ENCODE data around the gene AP2B1.
"Not testable (repeated sequence)": the region's sequence is repeated elsewhere in the genome, so short reads cannot be mapped to it uniquely, and the experiment has no call there.

The AP2B1 gene

GRCh38 chr17:35748341-35748841 is 161.3 kb downstream of the AP2B1 start:
- DNase-seq (ENCODE audit: low read depth, low spot score): no peak

GRCh38 chr17:35748979-35749378 is 161.9 kb downstream of the AP2B1 start:
- no peak for DNase-seq (ENCODE audit: low read depth, low spot score)

GRCh38 chr17:35749560-35750412 is 162.7 kb downstream of the AP2B1 start:
- no peak for DNase-seq (ENCODE audit: low read depth, low spot score)

- DNase-seq (ENCODE audit: low read depth, low spot score): no peak
These were observed 163.6 kb downstream of the AP2B1 start for GRCh38 chr17:35750526-35751395.

- DNase-seq (ENCODE audit: low read depth, low spot score): not testable (repeated sequence)
These were observed 164.4 kb downstream of the AP2B1 start for GRCh38 chr17:35751541-35751940.

- DNase-seq (ENCODE audit: low read depth, low spot score): no peak
These were observed 165.3 kb downstream of the AP2B1 start for GRCh38 chr17:35752471-35752870.

GRCh38 chr17:35752945-35753764 is 166.0 kb downstream of the AP2B1 start, which contains the start of gene GAS2L2:
GAS2L2 (minus strand) TSS chr17:35753239; CDS start chr17:35752850, 389 bp downstream.
- no peak for DNase-seq (ENCODE audit: low read depth, low spot score)

- DNase-seq (ENCODE audit: low read depth, low spot score): no peak
These were observed 170.1 kb downstream of the AP2B1 start for GRCh38 chr17:35757243-35757642.

- DNase-seq (ENCODE audit: low read depth, low spot score): no peak
These were observed 173.5 kb downstream of the AP2B1 start, which contains the start of gene C17orf50 for GRCh38 chr17:35760587-35760986. C17orf50 (plus strand) TSS chr17:35760887; CDS start chr17:35760942, 55 bp downstream.

- no peak for DNase-seq (ENCODE audit: low read depth, low spot score)
These were observed 174.5 kb downstream of the AP2B1 start for GRCh38 chr17:35761601-35762000.

GRCh38 chr17:35763767-35764122 is 176.6 kb downstream of the AP2B1 start:
- DNase-seq (ENCODE audit: low read depth, low spot score): no peak

GRCh38 chr17:35764123-35764991 is 177.2 kb downstream of the AP2B1 start:
- peak; percentile 65 for DNase-seq (ENCODE audit: low read depth, low spot score)

GRCh38 chr17:35765086-35765710 is 178.1 kb downstream of the AP2B1 start:
- DNase-seq (ENCODE audit: low read depth, low spot score): no peak

GRCh38 chr17:35765756-35766488 is 178.8 kb downstream of the AP2B1 start:
- no peak for DNase-seq (ENCODE audit: low read depth, low spot score)

GRCh38 chr17:35766489-35766877 is 179.4 kb downstream of the AP2B1 start:
- no peak for DNase-seq (ENCODE audit: low read depth, low spot score)

- no peak for DNase-seq (ENCODE audit: low read depth, low spot score)
These were observed 179.9 kb downstream of the AP2B1 start for GRCh38 chr17:35766903-35767510.

GRCh38 chr17:35768797-35769196 is 181.7 kb downstream of the AP2B1 start:
- DNase-seq (ENCODE audit: low read depth, low spot score): no peak

- no peak for DNase-seq (ENCODE audit: low read depth, low spot score)
These were observed 182.9 kb downstream of the AP2B1 start for GRCh38 chr17:35769895-35770486.
